GM18511 (cell line): ENCODE measurements around the gene PTPRT.

ENCODE experiments used
- ATAC-seq: cut with Tn5 transposase; IDR thresholded peaks from one replicate; pipeline ENCODE4 v1.9.1; 2021; ENCODE audit warnings: mild to moderate bottlenecking, moderate library complexity; ENCODE audit not compliant: unreplicated experiment

Gene PTPRT

DNA sequence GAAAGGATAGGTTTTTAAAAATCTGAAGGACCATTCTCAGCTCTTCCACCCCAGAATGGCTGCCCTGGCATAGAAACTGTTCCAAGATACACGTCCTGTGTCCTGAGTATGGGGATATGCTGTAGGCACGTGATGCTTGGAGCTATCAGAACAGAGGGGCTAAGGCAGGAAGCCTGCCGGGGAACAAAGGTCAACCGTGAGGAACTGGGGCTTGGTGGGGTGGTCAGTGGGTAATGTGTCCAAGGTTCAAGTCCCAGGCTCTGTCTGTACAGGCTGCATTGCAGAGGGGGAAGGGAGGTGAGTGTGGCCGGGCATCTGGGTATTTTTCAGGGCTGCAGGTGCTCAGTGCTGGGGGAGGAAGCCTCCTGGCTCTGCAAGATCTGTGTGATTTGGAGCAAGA lies 1092.0 kb downstream of the PTPRT start:
- ATAC-seq, result no peak

DNA sequence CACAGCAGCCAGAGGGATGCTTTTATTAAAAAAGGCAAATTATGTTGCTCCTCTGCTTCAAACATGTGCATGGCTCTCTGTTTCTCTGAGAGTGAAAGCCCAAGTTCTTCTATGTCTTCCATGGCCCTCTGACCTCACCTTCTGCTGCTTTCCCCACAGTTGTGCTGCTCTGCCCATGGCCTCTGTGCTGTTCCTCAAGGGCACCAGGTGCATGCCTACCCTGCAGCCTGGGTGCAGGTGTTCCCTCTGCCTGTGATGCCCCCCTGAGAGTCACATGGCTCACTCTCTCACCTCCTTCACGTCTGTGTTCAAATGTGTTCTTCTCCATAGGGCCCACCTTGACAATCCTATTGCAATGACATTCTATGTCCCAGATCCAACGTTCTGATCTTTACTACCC lies 1094.5 kb downstream of the PTPRT start:
- no peak for ATAC-seq

DNA sequence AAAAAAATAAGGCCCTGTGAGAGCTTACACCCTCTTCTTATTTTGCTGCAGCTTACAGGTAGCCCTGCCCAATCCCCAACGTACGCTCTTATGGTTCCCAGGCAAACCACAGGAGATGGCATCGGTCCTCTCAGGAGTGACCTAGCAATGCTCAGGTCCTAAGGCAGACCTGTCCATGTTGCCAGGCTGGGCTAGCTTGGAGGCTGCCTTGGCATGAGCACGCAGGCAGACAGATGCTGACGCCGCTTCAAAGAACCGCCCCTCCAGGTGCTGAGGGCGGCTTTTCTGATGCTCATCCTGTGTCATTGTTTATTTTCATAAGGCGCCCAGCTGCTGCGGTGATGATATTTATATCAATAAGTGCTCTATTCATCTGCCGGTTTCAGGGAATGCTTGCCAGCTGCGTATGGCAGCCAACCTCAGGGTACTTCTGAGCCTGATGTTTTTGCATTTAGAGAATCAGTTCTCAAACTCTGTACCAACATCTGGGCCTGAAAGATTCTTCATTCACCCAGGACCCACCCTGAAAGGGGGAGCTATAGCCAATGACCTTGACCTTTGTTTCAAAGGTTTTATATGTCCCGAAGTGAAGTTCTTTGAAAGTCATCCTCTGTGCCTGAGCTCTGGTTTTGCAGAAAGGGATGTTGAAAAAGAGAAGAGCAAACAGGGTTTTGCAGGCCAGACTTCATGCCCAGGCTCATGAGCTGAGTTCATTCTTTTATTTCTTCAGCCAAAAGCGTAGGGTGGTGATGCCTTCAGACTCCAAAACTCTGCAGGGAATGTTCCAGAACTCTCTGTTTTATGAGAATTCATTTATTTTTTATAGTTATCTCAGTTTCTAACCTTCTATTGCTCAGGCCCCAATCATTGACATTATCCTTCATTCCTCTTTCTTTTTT lies 1095.9 kb downstream of the PTPRT start:
- ATAC-seq, result no peak

DNA sequence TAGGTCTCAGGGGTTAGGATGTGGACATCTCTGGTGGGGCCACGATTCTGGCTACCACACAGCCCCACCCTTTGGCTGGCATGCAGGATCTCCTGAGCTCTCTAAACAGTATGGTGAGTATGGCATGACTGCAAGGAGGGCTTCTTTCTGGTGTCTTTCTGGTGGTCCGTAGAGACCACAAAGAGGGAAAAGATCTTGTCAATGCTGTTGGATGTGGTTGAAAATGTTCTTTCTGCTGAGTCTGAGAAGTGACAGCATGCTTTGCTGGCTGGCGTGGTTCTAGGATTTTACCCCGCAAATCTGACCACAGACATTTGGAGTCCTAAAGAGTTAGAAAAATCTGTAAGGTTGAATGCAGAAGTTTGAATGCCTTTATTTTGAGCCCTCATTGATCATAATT lies 1096.7 kb downstream of the PTPRT start:
- no peak for ATAC-seq

DNA sequence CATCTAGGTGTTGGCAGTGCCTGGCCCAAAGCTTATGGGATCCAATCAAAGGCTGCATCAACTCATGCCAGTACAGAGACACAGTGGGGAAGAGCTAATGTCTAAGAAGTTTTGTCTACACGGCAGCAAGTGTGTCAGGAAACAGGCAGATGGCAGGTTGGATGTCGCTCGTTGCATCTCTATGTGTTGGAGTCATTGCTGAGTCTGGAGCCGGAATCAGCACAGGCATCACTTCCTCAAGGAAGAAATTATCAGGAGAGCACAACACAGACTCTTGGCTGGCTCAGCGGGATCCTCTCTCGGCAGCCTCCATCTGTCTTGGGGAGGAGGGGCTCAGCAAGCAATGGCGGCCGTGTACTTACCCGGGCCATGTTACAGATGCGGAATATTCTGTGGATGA lies 1104.3 kb downstream of the PTPRT start:
- ATAC-seq, result no peak

DNA sequence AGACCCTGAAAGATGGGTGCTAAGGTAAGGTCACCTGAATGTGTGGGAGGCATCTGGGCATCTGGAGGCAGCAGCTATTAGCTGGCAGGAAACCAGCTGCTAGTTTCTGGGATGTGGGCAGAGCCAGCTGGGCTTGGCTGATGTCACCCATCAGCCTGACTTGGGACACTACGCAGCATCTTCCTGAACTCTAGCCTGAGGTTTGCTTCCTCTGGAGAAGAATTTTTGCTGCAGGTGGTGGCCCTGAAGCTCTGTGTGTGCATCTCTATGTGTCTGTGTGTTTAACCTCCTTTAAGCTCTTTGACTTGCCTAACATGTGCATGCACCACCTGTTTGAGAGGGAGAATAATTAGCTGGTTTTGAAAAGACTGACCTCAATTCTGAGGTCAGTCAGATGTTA lies 1106.4 kb downstream of the PTPRT start:
- no peak for ATAC-seq

DNA sequence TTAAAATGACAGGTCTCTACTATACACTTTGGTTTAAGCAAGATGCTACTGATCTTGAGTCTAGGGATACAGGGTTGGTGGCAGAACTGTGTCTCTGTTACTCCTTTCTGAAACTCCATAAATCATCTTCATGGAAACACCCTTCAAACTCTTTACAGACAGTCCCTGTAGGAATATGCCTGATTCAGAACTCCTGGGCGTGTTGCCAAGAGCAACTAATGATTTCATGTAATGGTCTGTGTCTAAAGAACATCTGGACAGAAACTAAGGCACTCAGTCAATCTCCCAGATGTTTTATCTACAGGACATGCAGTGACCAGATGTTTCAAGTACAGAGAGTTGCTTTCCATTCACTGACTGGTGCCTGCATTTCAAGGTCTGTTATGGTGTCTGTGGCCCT lies 1107.1 kb downstream of the PTPRT start:
- no peak for ATAC-seq

DNA sequence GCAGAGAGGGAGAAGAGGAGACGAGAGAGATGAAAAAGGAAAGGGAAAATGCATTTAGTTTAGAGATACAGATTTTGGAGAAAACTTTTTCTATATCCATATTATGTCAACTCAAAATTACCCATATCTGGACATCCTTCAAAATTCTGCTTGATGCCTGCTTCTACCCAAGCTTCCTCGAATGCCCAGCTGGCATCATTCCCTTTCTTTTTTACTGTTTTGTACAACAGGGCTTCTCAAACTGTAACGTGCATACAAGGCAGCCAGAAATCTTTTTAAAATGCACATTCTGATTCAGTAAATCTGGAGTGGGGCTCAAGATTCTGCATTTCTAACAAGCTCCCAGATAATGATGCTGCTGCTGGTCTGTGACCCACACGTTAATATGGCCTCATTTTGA lies 1108.8 kb downstream of the PTPRT start:
- no peak for ATAC-seq

DNA sequence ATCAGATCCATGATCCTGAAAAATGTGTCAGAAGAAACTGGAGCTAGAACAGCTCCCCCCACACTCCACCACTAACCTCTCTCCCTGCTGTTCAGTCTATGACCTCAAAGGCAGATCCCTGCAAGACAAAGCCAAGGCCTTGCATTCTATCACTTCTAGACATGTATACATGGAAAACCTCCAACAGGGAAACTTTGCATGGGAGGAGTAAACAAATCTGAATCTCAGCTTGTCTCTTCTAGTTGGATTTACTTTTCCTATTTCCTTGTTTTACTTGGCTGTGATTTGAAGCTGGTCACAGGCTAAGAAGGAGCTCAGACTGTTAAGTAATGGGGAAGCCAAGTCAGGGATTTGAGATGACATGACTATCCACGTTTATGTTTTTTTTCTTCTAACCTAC lies 1114.8 kb downstream of the PTPRT start:
- no peak for ATAC-seq

DNA sequence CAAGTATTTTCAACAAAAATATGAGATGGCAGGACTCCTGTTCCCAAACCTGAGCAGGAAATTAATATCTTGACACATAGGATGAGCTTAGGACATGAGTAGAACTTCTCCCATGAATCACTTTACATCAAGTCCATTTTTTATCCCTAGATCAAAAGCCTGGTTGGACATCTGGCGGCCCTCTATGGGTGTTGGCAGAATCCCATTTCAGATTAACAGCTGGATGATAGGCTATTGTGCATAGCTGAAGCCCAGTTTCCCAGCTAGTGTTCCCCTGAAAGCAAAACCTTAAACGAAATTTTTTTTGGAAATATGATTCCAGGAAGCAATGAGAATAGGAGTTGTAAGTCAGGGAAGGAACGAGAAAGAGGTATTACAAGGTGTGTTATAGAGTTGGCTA lies 1122.1 kb downstream of the PTPRT start:
- no peak for ATAC-seq

DNA sequence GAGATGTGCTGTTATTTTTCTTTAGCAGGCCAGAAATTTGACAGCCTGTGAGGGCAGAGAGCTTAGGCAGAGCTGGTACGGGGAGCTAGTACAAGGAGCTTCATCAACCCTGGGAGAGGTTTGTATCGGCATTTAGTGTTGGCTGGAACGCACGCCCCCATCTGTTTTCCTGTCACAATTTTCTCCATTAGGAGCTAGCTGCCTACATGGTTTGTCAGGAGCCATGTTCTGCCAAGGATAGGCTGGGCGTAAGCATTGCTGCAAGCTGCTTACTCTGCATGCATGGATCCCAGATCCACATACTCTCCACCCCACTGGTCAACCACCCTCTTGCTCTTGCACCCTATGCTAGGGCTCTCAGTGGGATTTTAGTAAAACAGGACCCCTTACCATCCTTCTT lies 1122.5 kb downstream of the PTPRT start:
- no peak for ATAC-seq

DNA sequence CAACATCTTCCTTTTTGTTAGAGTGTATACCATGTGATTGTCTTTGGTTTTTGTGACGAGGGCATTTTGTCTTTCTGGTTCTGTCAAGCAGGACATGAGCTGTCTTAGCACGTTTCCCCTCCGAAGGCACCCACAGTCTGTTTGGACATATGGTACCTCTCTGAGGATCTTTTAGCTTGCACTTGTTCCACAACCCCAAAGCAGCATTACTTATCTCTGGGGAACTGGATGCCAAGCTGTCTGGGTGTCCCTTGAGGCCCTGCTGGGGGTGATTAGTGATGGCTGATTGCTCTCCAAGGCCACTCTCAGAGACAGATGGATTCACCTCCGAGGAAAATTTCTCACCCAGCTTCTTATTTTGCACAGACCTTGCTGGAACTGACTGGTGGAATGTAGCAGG lies 1126.6 kb downstream of the PTPRT start:
- no peak for ATAC-seq

DNA sequence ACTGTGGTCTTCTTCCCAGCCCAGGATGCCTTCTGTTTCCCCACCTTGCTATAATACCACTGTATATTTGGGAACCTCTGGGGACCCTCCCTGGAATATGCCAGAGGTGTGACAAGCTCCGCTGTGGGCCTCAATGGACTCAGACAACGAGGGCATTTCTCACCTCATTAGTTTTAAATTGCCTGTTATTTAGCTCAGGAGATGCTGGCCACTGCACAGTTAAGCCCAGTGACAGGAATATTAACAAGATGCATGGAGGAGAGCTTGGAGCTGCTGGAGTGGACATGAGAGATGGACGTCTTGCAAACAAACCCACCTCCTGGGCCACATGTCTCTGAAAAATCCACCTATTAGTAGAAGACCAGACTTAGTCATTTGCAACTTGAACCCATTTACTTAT lies 1136.4 kb downstream of the PTPRT start:
- no peak for ATAC-seq

DNA sequence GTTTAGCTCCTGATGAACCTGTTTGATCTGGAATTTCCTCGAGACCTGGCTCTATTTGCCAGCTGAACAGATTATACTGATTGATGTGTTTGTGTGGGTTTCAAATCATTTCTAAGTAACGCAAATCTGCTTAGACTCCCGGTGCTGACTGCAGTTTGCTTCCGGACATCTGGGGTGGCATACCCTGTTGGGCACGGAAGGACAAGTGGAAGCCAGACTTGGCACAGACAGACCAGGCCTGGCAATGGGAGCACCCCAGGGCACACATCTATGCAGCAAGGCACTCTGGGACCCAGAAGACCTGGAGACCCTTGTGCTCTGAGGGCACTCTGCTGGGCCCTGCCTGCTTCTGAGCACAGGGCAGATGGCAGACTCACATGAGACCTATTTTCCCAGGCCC lies 1137.8 kb downstream of the PTPRT start:
- no peak for ATAC-seq

DNA sequence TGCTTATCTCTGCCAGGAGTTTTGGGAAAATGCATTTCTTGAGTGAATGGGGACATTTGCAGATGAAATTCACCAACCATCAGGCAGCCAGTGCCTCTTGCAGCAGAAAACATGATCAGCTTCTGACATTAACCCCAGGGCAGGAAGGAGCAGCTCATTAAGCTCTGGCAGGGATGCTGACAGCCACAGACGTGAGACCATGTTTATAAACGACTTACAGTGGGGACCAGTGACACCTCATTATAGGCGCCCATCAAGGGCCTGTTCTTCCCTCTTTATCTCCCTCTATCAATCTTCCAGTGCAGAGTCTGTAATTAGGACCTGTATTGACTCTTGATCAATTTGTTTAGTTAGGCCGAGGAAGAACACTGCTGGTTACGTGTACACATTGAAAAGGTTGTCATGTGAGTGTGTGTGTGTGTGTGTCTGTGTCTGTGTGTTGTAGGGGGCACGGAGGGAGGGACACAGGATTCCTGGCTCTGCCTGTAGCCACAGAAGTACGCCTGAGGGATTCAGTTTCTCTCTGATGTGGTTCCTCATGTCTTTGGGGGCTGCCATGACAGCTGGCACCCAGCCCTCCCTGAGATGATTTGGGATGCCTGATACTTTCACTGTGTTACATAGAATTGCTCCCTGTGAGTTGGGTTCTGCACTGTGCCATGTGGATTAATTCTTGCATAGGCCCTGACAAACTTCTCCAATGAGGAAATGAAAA lies 1143.2 kb downstream of the PTPRT start:
- no peak for ATAC-seq

DNA sequence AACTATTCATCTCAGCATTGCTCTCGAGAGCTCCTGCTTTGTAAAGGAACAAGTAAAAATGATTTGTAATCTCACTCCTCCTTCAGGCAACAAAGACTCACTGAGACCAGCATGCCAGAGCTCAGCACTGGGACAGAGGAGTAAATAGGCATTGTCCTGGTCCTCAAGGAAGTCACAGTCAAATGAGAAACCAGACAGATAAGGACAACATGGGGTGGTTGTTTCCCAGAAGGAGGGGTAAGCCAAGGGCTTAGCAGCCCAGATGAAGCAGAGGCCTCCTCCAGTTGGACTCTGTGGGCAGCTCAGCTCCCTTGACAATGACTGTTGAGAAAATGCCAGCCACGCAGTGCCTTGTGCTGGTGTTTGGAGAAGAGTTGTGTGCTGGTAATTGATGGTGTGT lies 1145.8 kb downstream of the PTPRT start:
- no peak for ATAC-seq

DNA sequence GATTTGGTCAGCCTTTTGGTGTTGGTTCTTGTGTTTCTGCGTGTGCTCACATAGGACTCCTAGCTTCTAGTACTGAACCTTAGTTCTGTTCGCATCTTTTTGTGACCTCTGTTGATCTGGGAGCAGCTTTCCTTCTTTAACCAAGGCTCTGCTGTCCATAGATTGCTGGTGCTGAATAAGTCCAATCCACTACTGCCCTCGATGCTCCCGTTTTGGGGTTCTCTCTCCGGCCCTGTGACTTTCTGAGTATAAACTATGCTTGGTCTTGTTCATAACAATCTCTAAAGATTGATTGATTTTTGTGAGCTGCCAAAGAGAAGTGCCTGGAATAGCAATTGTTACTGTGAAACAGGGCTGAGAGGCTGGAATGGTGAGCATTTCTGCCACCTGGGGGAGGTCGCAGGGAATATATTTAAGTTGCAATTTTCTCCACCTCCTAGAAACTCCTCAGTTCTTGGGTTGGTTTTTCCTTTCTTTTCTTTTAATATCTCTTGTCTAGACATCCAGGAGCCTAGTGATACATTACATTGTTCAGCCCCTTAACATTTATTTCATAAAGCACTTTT lies 1148.6 kb downstream of the PTPRT start:
- no peak for ATAC-seq

DNA sequence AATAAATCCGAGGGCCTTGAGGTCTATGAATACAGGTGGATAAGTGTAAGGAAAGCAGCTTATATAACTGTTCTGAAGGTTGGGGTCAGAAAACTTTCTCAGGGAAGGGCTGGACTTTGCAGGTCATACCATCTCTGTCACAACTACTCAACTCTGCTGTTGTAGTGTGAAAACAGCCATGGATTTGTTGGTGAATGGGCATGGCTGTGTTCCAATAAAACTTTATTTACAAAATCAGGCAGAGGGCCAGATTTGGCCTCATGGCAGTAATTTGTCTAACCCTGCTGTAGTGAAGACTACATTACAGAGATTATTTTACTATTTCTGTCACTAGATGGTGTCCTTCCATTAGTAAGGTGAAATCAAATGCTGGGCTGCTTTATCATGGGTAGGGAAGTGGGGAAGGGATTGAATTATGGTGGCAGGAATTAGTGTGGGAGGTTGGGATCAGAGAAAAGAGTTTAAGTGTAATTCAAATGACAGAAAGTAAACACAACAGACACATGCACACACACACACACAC lies 1161.9 kb downstream of the PTPRT start:
- ATAC-seq, result no peak

DNA sequence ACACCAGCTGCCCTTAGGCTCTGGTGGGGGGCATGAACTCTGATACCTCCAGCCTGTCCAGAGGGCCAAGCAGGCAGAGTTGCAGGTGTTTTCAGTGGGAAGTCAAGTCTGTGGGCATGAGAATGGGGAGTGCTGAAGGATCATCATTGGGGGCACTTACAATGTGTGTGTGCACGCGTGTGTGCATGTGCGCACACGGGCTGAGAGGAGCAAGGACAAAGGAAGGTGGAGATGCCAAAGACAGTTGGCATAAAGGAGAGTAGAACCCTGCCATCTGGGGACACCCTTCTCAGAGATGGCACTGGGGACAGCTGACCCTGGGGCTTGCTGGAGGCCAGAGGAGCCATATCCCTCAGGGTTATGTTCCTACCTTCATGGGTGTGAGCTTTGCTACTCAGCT lies 1163.1 kb downstream of the PTPRT start:
- no peak for ATAC-seq

DNA sequence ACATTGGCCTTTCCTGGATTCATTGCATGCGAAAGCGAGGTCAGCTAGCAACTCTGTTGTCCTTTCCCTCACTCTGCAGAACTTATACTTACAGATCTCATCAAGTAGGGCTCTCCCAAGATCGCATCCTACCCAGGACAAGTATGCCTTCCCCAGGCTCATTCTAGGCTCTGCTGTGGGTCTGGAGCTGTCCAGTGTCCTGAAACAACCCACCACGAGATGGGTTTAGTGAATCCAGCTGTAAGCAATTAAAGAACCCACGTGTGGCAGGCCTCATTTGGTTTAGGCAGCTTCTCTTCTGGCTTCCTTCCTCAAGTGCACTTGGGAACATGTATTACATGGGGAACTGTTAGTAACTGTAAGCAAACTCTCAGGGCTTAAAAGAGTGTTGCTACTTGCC lies 1165.1 kb downstream of the PTPRT start:
- no peak for ATAC-seq
